GM18517 (cell line): ENCODE measurements around the gene PLET1.
A peak's percentile ranks its signal among the peaks of the same experiment; 100 is the strongest.

Experiments
- ATAC-seq: cut with Tn5 transposase; IDR thresholded peaks from one replicate; pipeline ENCODE4 v1.9.1; 2021; ENCODE audit warnings: mild to moderate bottlenecking, moderate library complexity; ENCODE audit not compliant: unreplicated experiment

Gene PLET1

GRCh38 chr11:112248201-112248600 lies 12.5 kb downstream of the PLET1 start:
- no peak for ATAC-seq

- ATAC-seq, result no peak
Measured at GRCh38 chr11:112247201-112247600, 13.5 kb downstream of the PLET1 start.

GRCh38 chr11:112241486-112241885 lies 19.2 kb downstream of the PLET1 start:
- ATAC-seq, result no peak

GRCh38 chr11:112238041-112238440 lies 22.6 kb downstream of the PLET1 start:
- ATAC-seq, result no peak

- no peak for ATAC-seq
Measured at GRCh38 chr11:112237451-112237850, 23.2 kb downstream of the PLET1 start.

GRCh38 chr11:112235750-112236390 lies 24.8 kb downstream of the PLET1 start:
- peak; percentile 63 for ATAC-seq

GRCh38 chr11:112231952-112232351 lies 28.7 kb downstream of the PLET1 start:
- ATAC-seq, result no peak

- no peak for ATAC-seq
Measured at GRCh38 chr11:112229746-112230433, 30.8 kb downstream of the PLET1 start.

GRCh38 chr11:112229159-112229558 lies 31.5 kb downstream of the PLET1 start:
- no peak for ATAC-seq

GRCh38 chr11:112228706-112229105 lies 32.0 kb downstream of the PLET1 start:
- ATAC-seq, result no peak

- ATAC-seq, result no peak
Measured at GRCh38 chr11:112227471-112227870, 33.2 kb downstream of the PLET1 start.

- peak; percentile 45 for ATAC-seq
Measured at GRCh38 chr11:112226831-112227401, 33.7 kb downstream of the PLET1 start.

GRCh38 chr11:112226062-112226830 lies 34.4 kb downstream of the PLET1 start, which contains the start of gene PTS:
TSS of gene PTS (plus strand) at chr11:112226428. CDS start at chr11:112226444, 16 bp downstream.
- ATAC-seq, result peak; percentile 95

GRCh38 chr11:112225753-112226061 lies 35.0 kb downstream of the PLET1 start:
- no peak for ATAC-seq

GRCh38 chr11:112223754-112224532 lies 36.7 kb downstream of the PLET1 start:
- no peak for ATAC-seq

- ATAC-seq, result no peak
Measured at GRCh38 chr11:112223121-112223520, 37.5 kb downstream of the PLET1 start.

GRCh38 chr11:112222303-112222702 lies 38.4 kb downstream of the PLET1 start:
- no peak for ATAC-seq

- no peak for ATAC-seq
Measured at GRCh38 chr11:112221274-112221835, 39.3 kb downstream of the PLET1 start.

GRCh38 chr11:112219476-112220232 lies 41.0 kb downstream of the PLET1 start:
- ATAC-seq, result peak; percentile 97
